GM19324 (cell line): ENCODE results near the gene LRRC71.

Source experiments
- ATAC-seq: cut with Tn5 transposase; IDR thresholded peaks from one replicate; pipeline ENCODE4 v1.9.1; 2021; ENCODE audit warnings: mild to moderate bottlenecking, moderate library complexity; ENCODE audit not compliant: unreplicated experiment, low FRiP score

Gene LRRC71

DNA sequence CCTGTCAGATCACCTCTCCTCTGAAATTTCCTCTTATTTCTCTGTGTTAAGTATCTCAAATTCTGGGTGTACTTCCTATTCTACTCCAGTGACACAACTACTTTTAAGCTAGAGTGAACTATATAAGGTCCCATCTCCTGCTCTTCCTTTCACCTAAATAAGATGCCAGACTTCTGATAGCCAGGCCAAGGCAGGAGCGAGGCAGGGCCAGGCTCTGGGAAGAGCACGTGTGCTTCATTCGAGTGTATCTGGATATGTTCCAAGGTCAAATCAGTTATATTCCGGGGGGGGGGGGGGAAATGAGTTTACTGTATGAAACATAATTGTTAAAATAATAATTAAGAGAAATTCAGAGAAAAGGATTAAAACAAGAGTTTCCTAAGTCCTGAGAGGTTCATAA is 60.1 kb downstream of the LRRC71 start:
- no peak for ATAC-seq
